GM10266 (cell line): ENCODE measurements around the gene CYB5A.

Experiments used
- DNase-seq: peaks from one replicate; pipeline ENCODE4 v3.0.0; 2012; ENCODE audit errors: extremely low spot score
- CTCF ChIP-seq: IDR thresholded peaks from 2 replicates; pipeline ENCODE4 v1.5.1; 2012; ENCODE audit warnings: mild to moderate bottlenecking, low read depth; ENCODE audit not compliant: control insufficient read depth, insufficient read depth; ENCODE audit errors: missing control alignments

Gene CYB5A

GRCh38 chr18:74277296-74277695 lies 14.5 kb downstream of the CYB5A start:
- DNase-seq: no peak
- TF ChIP-seq CTCF: no peak

GRCh38 chr18:74276609-74277008 lies 15.2 kb downstream of the CYB5A start:
- no peak for DNase-seq
- no peak for TF ChIP-seq CTCF

GRCh38 chr18:74275736-74276135 lies 16.0 kb downstream of the CYB5A start:
- TF ChIP-seq CTCF: no peak
- no peak for DNase-seq

- no peak for DNase-seq
- TF ChIP-seq CTCF: no peak
Observed at GRCh38 chr18:74274700-74275099, 17.1 kb downstream of the CYB5A start.

- no peak for DNase-seq
- no peak for TF ChIP-seq CTCF
Observed at GRCh38 chr18:74273394-74273793, 18.4 kb downstream of the CYB5A start.

GRCh38 chr18:74271635-74272034 lies 20.1 kb downstream of the CYB5A start:
- DNase-seq: no peak
- TF ChIP-seq CTCF: no peak

GRCh38 chr18:74268933-74269620 lies 22.7 kb downstream of the CYB5A start:
- DNase-seq: no peak
- no peak for TF ChIP-seq CTCF
